Measurements from ENCODE around the gene PDSS2.
"Not testable (repeated sequence)": the region's sequence is repeated elsewhere in the genome, so short reads cannot be mapped to it uniquely, and the experiment has no call there.

PDSS2 gene

GRCh38 chr6:107489636-107490565 lies 30.5 kb upstream of the PDSS2 start, which contains the start of gene SOBP:
Gene SOBP (plus strand): TSS chr6:107490117. CDS start chr6:107490617, 500 bp downstream.
- Histone ChIP-seq H3K36me3 (ENCODE audit: control insufficient read depth, insufficient read depth, low read length) (no peaks in the 10 kb centered on the region), H3K4me3 (ENCODE audit: low read length) (peak within 1 kb of the TSS; percentile 60), H3K27me3 (ENCODE audit: control insufficient read depth, insufficient read depth, low read length) (peaks cover 42% of the 10 kb centered on the region), H3K4me1 (ENCODE audit: control insufficient read depth, insufficient read depth, low read length) (peaks cover 17% of the 10 kb centered on the region), H3K9me3 (ENCODE audit: control insufficient read depth, low read length) (no peaks in the 10 kb centered on the region), H3K9ac (ENCODE audit: low read length) (peak within 1 kb of the TSS; percentile 62)

- Histone ChIP-seq H3K27me3 (ENCODE audit: control insufficient read depth, insufficient read depth, low read length) (peaks cover 42% of the 10 kb centered on the region), H3K36me3 (ENCODE audit: control insufficient read depth, insufficient read depth, low read length) (no peaks in the 10 kb centered on the region), H3K4me3 (ENCODE audit: low read length) (peak overlapping the region; percentile 60), H3K4me1 (ENCODE audit: control insufficient read depth, insufficient read depth, low read length) (peaks cover 9% of the 10 kb centered on the region), H3K9ac (ENCODE audit: low read length) (peak overlapping the region; percentile 31), H3K9me3 (ENCODE audit: control insufficient read depth, low read length) (no peaks in the 10 kb centered on the region)
These were observed 29.7 kb upstream of the PDSS2 start for GRCh38 chr6:107488875-107489635.

DNA sequence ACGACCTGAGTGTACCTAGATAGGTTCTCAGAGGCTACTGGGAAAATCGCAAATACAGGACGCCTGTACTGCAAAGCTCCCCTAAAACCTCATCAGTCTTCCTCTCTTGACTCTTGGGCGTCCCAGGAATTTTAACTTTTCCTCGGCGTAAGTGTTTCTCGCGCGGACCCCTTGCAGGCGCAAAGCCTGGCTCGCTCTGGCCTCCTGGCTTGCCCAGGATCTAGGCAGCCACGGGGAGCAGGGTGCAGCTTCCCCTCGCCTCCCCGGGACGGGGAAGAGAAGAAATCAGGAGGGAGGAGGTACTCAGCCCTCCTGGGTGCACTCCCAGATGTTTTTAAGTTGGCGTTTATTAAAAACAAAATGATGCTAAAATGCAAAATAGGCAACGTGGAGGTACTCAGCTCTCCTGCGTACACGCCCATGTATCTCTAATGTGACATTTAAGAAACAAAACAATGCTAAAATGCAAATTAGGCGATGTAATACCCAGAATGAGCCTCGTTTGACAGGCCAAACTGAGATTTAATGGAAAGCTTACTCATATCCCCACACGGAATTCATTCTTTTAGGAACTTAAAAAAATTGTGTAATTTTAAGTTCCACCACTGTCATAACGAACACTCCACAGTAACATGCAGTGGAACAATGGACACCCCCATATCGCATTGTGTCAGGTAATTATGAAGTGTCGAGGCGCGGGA lies 29.0 kb upstream of the PDSS2 start:
- Histone ChIP-seq H3K27me3 (ENCODE audit: control insufficient read depth, insufficient read depth, low read length) (peaks cover 42% of the 10 kb centered on the region), H3K4me1 (ENCODE audit: control insufficient read depth, insufficient read depth, low read length) (peaks cover 4% of the 10 kb centered on the region), H3K9ac (ENCODE audit: low read length) (peak overlapping the region; percentile 31)

DNA sequence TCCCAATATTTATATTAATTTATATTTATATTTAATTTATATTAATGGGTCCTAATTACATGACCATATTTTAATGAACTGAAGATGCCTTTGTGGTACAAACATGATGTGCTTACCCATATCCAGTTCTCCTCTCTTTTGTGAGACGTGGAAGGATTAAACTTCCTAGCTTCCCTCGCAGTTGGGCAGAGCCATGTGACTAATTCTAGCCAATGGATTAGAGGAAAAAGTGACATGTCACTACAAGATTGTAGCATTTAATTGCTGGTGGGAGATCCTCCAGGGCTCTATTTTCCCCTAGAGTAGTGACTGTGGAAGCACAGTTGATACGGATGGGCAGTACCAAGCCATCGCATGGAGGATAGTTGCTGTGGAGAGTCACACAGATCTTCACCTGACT lies 25.8 kb upstream of the PDSS2 start:
- Histone ChIP-seq H3K36me3 (ENCODE audit: control insufficient read depth, insufficient read depth, low read length) (no peaks in the 10 kb centered on the region), H3K4me3 (ENCODE audit: low read length) (no peak overlapping the region), H3K27me3 (ENCODE audit: control insufficient read depth, insufficient read depth, low read length) (peaks cover 18% of the 10 kb centered on the region), H3K9me3 (ENCODE audit: control insufficient read depth, low read length) (no peaks in the 10 kb centered on the region), H3K9ac (ENCODE audit: low read length) (no peak overlapping the region), H3K4me1 (ENCODE audit: control insufficient read depth, insufficient read depth, low read length) (peaks cover 4% of the 10 kb centered on the region)

More for the DNA sequence above, 29.0 kb upstream of the PDSS2 start:
- Histone ChIP-seq H3K9me3 (ENCODE audit: control insufficient read depth, low read length) (no peaks in the 10 kb centered on the region), H3K4me3 (ENCODE audit: low read length) (peak overlapping the region; percentile 60), H3K36me3 (ENCODE audit: control insufficient read depth, insufficient read depth, low read length) (no peaks in the 10 kb centered on the region)

DNA sequence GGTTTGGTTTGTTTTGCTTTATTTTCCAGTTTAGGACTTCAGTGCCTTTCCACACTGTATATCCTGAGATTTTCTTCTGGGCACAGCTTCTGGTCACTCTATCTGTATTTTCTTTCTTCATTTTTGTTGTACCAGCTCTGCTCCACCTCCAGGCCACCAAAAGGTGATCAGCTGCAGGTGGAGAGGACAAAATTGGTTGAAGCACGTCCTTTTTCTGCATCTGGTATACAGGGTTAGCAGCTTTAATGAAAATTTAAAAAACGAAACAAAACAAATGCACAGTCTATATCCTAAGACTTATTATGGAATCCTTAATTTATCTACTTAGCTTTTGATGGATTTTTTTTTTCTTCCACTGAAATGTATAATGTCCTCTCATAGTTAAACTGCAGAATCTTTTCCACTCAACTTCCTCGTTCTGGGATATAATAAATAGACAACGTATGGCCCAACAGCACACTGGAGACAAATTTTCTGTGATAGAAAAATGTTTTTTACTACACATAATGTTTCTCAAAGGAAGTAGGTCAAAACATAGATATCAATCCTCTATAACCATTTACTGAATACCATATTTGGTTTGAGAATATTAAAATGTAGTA lies 19.8 kb upstream of the PDSS2 start:
- no peak overlapping the region for H3K4me3 ChIP-seq (ENCODE audit: low read length)
- no peak overlapping the region for H3K9ac ChIP-seq (ENCODE audit: low read length)
- H3K36me3 ChIP-seq (ENCODE audit: control insufficient read depth, insufficient read depth, low read length), result no peaks in the 10 kb centered on the region
- no peaks in the 10 kb centered on the region for H3K27me3 ChIP-seq (ENCODE audit: control insufficient read depth, insufficient read depth, low read length)
- no peaks in the 10 kb centered on the region for H3K9me3 ChIP-seq (ENCODE audit: control insufficient read depth, low read length)
- no peaks in the 10 kb centered on the region for H3K4me1 ChIP-seq (ENCODE audit: control insufficient read depth, insufficient read depth, low read length)

- not testable (repeated sequence) for H3K27me3 ChIP-seq (ENCODE audit: control insufficient read depth, insufficient read depth, low read length); H3K4me1 ChIP-seq (ENCODE audit: control insufficient read depth, insufficient read depth, low read length); H3K9ac ChIP-seq (ENCODE audit: low read length); H3K4me3 ChIP-seq (ENCODE audit: low read length); H3K9me3 ChIP-seq (ENCODE audit: control insufficient read depth, low read length); H3K36me3 ChIP-seq (ENCODE audit: control insufficient read depth, insufficient read depth, low read length)
These were observed 16.5 kb upstream of the PDSS2 start for GRCh38 chr6:107475826-107476225.

DNA sequence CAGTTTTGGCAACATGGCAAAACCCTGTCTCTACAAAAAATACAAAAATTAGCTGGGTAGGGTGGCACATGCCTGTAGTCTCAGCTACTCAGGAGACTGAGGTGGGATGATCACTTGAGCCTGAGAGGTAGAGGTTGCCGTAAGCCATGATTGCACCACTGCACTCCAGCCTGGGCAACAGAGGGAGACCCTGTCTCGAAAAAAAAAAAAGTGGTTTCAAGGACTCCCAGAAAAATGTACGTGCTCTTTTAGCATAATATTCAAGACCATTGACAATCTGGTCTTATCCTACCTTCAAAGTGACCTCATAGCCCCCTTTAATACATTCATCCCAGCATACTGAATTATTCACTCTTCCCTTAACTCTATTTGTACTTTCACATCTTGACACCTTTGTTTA lies 16.0 kb upstream of the PDSS2 start:
- H3K27me3 ChIP-seq (ENCODE audit: control insufficient read depth, insufficient read depth, low read length); H3K9me3 ChIP-seq (ENCODE audit: control insufficient read depth, low read length): not testable (repeated sequence)

DNA sequence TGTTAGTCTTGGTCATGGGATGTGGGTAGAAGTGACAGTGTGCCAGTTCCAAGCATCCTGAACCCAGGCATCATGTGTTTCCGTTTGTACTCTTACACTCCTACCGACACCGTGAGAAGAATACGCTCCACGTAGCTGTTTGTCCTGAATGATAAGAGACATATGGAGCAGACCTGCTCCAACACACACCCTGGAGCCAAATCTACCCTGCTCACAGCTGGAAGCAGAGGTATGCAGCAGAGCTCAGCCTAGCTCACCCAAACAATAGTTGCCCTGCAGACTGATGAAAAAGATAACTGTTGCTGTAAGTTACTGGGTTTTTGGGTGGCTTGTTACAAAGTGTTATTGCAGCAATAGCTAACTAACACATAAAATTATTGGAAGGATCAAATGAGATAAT lies 14.3 kb upstream of the PDSS2 start:
- no peaks in the 10 kb centered on the region for H3K4me1 ChIP-seq (ENCODE audit: control insufficient read depth, insufficient read depth, low read length)
- H3K4me3 ChIP-seq (ENCODE audit: low read length), result no peak overlapping the region
- no peaks in the 10 kb centered on the region for H3K36me3 ChIP-seq (ENCODE audit: control insufficient read depth, insufficient read depth, low read length)
- no peaks in the 10 kb centered on the region for H3K27me3 ChIP-seq (ENCODE audit: control insufficient read depth, insufficient read depth, low read length)
- H3K9me3 ChIP-seq (ENCODE audit: control insufficient read depth, low read length), result no peaks in the 10 kb centered on the region
- no peak overlapping the region for H3K9ac ChIP-seq (ENCODE audit: low read length)

More for the DNA sequence above, 16.0 kb upstream of the PDSS2 start:
- not testable (repeated sequence) for H3K4me3 ChIP-seq (ENCODE audit: low read length); H3K36me3 ChIP-seq (ENCODE audit: control insufficient read depth, insufficient read depth, low read length); H3K4me1 ChIP-seq (ENCODE audit: control insufficient read depth, insufficient read depth, low read length); H3K9ac ChIP-seq (ENCODE audit: low read length)

GRCh38 chr6:107470364-107470763 lies 11.0 kb upstream of the PDSS2 start:
- Histone ChIP-seq H3K9ac (ENCODE audit: low read length) (no peak overlapping the region), H3K27me3 (ENCODE audit: control insufficient read depth, insufficient read depth, low read length) (no peaks in the 10 kb centered on the region), H3K36me3 (ENCODE audit: control insufficient read depth, insufficient read depth, low read length) (no peaks in the 10 kb centered on the region), H3K4me3 (ENCODE audit: low read length) (no peak overlapping the region), H3K4me1 (ENCODE audit: control insufficient read depth, insufficient read depth, low read length) (no peaks in the 10 kb centered on the region), H3K9me3 (ENCODE audit: control insufficient read depth, low read length) (no peaks in the 10 kb centered on the region)

DNA sequence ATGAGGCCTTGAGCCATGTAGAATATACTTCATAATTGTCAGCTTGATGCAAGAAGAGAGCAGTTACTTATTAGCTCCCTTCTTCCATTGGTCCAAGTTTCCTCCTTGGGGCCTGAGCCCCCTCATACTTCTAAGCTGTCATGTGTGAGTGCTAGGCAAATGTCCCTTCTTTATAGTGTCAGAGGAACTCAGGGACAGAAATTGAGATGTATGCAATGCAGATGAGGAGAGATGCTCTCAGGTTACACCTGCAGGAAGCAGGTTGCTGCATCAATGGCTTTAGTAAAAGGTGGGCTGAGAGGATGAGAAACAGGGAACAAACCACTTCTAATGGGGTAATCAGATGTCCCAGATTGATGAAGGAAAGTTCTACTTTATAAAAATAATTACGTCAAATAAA lies 6.7 kb upstream of the PDSS2 start:
- Histone ChIP-seq H3K4me3 (ENCODE audit: low read length) (no peak overlapping the region), H3K9me3 (ENCODE audit: control insufficient read depth, low read length) (no peaks in the 10 kb centered on the region), H3K27me3 (ENCODE audit: control insufficient read depth, insufficient read depth, low read length) (no peaks in the 10 kb centered on the region), H3K9ac (ENCODE audit: low read length) (no peak overlapping the region), H3K4me1 (ENCODE audit: control insufficient read depth, insufficient read depth, low read length) (no peaks in the 10 kb centered on the region), H3K36me3 (ENCODE audit: control insufficient read depth, insufficient read depth, low read length) (no peaks in the 10 kb centered on the region)

DNA sequence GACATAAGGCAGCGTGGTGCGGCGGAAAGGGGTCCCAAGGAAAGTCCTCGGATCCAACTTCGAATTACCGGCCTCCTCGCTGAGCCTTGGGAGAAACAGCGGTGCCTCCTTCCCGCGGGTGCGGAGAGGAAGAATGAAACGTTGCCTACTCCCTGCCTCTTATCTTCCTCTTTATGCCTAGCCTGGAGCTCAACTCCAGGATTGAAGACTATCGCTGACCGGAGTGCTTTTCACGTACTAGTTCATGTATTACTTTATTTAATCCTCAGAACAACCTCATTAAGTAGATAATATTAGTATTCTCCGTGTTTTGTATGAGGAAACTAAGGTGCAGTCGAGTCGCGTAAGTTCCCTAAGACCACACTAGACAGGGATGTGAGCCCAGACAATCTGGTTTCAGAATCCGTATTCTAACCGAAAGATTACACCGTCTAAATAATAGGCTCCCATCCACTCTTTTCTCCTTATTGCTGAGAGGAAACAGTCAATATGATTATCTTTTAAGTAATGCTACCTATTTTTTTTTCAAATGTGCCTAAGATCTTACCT lies 793 bp upstream of the PDSS2 start:
- Histone ChIP-seq H3K27me3 (ENCODE audit: control insufficient read depth, insufficient read depth, low read length) (no peaks in the 10 kb centered on the region), H3K4me1 (ENCODE audit: control insufficient read depth, insufficient read depth, low read length) (no peaks in the 10 kb centered on the region), H3K4me3 (ENCODE audit: low read length) (peak overlapping the region; percentile 65), H3K9me3 (ENCODE audit: control insufficient read depth, low read length) (no peaks in the 10 kb centered on the region), H3K9ac (ENCODE audit: low read length) (peak overlapping the region; percentile 86), H3K36me3 (ENCODE audit: control insufficient read depth, insufficient read depth, low read length) (no peaks in the 10 kb centered on the region)
